GM19455 (cell line): Measurements from ENCODE around the gene DNER.
"Not testable (repeated sequence)": the region's sequence is repeated elsewhere in the genome, so short reads cannot be mapped to it uniquely, and the experiment has no call there.

Experiments used
- ATAC-seq: cut with Tn5 transposase; IDR thresholded peaks from one replicate; pipeline ENCODE4 v1.9.1; 2021; ENCODE audit not compliant: unreplicated experiment

DNER gene

GRCh38 chr2:229511524-229511923, 202.8 kb downstream of the DNER start:
- no peak for ATAC-seq

- ATAC-seq: not testable (repeated sequence)
These were observed 207.7 kb downstream of the DNER start for GRCh38 chr2:229506699-229507098.

GRCh38 chr2:229501051-229501794, 213.1 kb downstream of the DNER start:
- ATAC-seq: no peak

GRCh38 chr2:229492034-229492433, 222.3 kb downstream of the DNER start:
- no peak for ATAC-seq

GRCh38 chr2:229490167-229490566, 224.2 kb downstream of the DNER start:
- ATAC-seq: no peak

GRCh38 chr2:229489016-229489415, 225.3 kb downstream of the DNER start:
- no peak for ATAC-seq

- no peak for ATAC-seq
These were observed 226.1 kb downstream of the DNER start for GRCh38 chr2:229488232-229488631.

- ATAC-seq: no peak
These were observed 227.7 kb downstream of the DNER start for GRCh38 chr2:229486673-229487072.

GRCh38 chr2:229485857-229486256, 228.5 kb downstream of the DNER start:
- ATAC-seq: no peak

GRCh38 chr2:229477269-229477755, 237.0 kb downstream of the DNER start:
- ATAC-seq: no peak

GRCh38 chr2:229475778-229476177, 238.6 kb downstream of the DNER start:
- no peak for ATAC-seq

- ATAC-seq: no peak
These were observed 240.2 kb downstream of the DNER start for GRCh38 chr2:229474125-229474524.

- ATAC-seq: no peak
These were observed 243.6 kb downstream of the DNER start for GRCh38 chr2:229470781-229471180.

- no peak for ATAC-seq
These were observed 246.6 kb downstream of the DNER start for GRCh38 chr2:229467783-229468182.

- ATAC-seq: no peak
These were observed 250.5 kb downstream of the DNER start for GRCh38 chr2:229463841-229464346.

- no peak for ATAC-seq
These were observed 252.2 kb downstream of the DNER start for GRCh38 chr2:229462112-229462511.

GRCh38 chr2:229456091-229456490, 258.3 kb downstream of the DNER start:
- ATAC-seq: no peak

GRCh38 chr2:229454934-229455631, 259.3 kb downstream of the DNER start:
- ATAC-seq: no peak

GRCh38 chr2:229453230-229453629, 261.1 kb downstream of the DNER start:
- no peak for ATAC-seq

- ATAC-seq: no peak
These were observed 262.5 kb downstream of the DNER start for GRCh38 chr2:229451852-229452251.

GRCh38 chr2:229447227-229447626, 267.1 kb downstream of the DNER start:
- no peak for ATAC-seq

- ATAC-seq: no peak
These were observed 268.0 kb downstream of the DNER start for GRCh38 chr2:229446350-229446749.
